Sigmoid colon (tissue), 7 donors: ENCODE results near the gene ICA1L. TPM values are rescaled to one million over a fixed set of nuclear protein-coding genes. Genes with fewer than 3 reads are reported as not detected.

Experiments used
- DNase-seq: peaks from one replicate; pipeline ENCODE4 v3.0.0-alpha.2; 2019
- H3K27ac ChIP-seq, 4 donors: fragments of 200-600 bp; sonication (generic); one replicate each; pipeline ENCODE4 v1.5.1; 2016 to 2019; ENCODE audit warnings: mild to moderate bottlenecking in 1 of 4
- H3K27me3 ChIP-seq, 3 donors: fragments of 200-600 bp; sonication (generic); one replicate each; pipeline ENCODE4 v1.5.1; 2019; ENCODE audit warnings: mild to moderate bottlenecking in 1 of 3
- H3K36me3 ChIP-seq, 4 donors: fragments of 200-600 bp; sonication (generic); one replicate each; pipeline ENCODE4 v1.5.1; 2016 to 2019
- H3K4me1 ChIP-seq, 4 donors: fragments of 200-600 bp; sonication (generic); one replicate each; pipeline ENCODE4 v1.5.1; 2017 to 2019
- H3K4me3 ChIP-seq, 4 donors: fragments of 200-600 bp; sonication (generic); one replicate each; pipeline ENCODE4 v1.5.1; 2017 to 2019; ENCODE audit warnings: mild to moderate bottlenecking in 2 of 4, moderate library complexity in 1 of 4
- H3K9me3 ChIP-seq, 4 donors: fragments of 200-600 bp in 3 of 4; sonication (generic) in 3 of 4; one replicate each; pipeline versions ENCODE4 v1.5.1 to v1.6.1; 2013 to 2019
- EP300 ChIP-seq, 4 donors: sonication (generic); formaldehyde crosslinking; IDR thresholded peaks; one replicate each; pipeline ENCODE4 v1.6.1; 2017; ENCODE audit warnings: antibody characterized with exemption in 4 of 4
- POLR2A ChIP-seq, 2 donors: fragments of 450-650 bp; IDR thresholded peaks; one replicate each; pipeline ENCODE4 v1.6.1; 2016; ENCODE audit warnings: antibody characterized with exemption in 2 of 2, mild to moderate bottlenecking in 2 of 2, moderate library complexity in 2 of 2
- POLR2AphosphoS5 ChIP-seq, 4 donors: sonication (generic); formaldehyde crosslinking; IDR thresholded peaks; one replicate each; pipeline ENCODE4 v1.6.1; 2017; ENCODE audit warnings: antibody characterized with exemption in 4 of 4
- WGBS, 2 donors: extraction: QIAGEN DNeasy Blood & Tissue Kit; methylation state at CpG; one replicate each; pipeline ENCODE4 v1.1.7; 2013; 5-methylcytosine and 5-hydroxymethylcytosine counted together
- intact Hi-C: fragments of 100-400 bp; cut with DNase I; formaldehyde crosslinking; loops from one replicate; pipeline ENCODE4 v1.15.1; 2023
- polyA plus RNA-seq, 3 donors: library from polyadenylated mRNA; stranded (reverse); fragments of 200-250 nt; gene quantifications; one replicate each; pipeline ENCODE4 v1.2.3, GENCODE V29; 2013
- total RNA-seq, 4 donors: library from RNA; depleted of rRNA; stranded (reverse); fragments of >200 nt; gene quantifications; one replicate each; pipeline ENCODE4 v1.1.0, GENCODE V29; 2016
- TF ChIP-seq, protein P1 (sequence below), 4 experiments: fragments of 450-650 bp in 3 of 4; fragments of 200-600 bp in 1 of 4; IDR thresholded peaks; one replicate each; pipeline ENCODE4 v1.5.1; 2016 to 2019; ENCODE audit warnings: antibody characterized with exemption in 4 of 4, mild to moderate bottlenecking in 3 of 4, moderate library complexity in 2 of 4
- donor health status: healthy with polysubstance abuse.
- donor health status: Bipolar disorder and iron deficiency.
- donor health status: healthy.

The ICA1L gene
- total and polyA plus RNA-seq, 7 donors, result 0.46 to 28.8 (median 15.7) TPM

DNA sequence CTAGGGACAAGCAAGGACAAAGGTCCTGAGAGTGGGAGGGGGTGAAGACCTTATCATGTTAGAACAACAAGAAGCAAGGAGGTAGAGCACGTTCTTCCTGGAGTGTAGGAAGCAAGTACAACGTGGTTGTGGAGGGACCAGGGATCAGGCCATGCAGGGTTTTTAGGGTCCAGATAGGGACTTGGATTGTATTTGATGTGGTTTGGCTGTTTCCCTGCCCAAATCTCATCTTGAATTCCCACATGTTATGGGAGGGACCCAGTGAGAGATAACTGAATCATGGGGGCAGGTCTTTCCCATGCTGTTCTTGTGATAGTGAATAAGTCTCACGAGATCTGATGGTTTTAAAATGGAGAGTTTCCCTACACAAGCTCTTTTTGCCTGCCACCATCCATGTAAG is 53.2 kb downstream of the ICA1L start:
- intact Hi-C loops, result no loop called here
- TF ChIP-seq POLR2A (IDR thresholded peaks at IDR 0.05), result no peak
- no peak for TF ChIP-seq EP300 (IDR thresholded peaks at IDR 0.05)
- no peak for TF ChIP-seq POLR2AphosphoS5 (IDR thresholded peaks at IDR 0.05)
- no peaks in the 10 kb centered on the region for H3K27me3 ChIP-seq
- DNase-seq, result no peak
- H3K4me1 ChIP-seq, result peaks cover 0 to 11% (median 2%) of the 10 kb centered on the region in 4 donors
- 82 to 88% methylated on average over 3 of the region's 3 CpGs for WGBS, 2 donors
- peaks cover 0 to 14% (median 0%) of the 10 kb centered on the region in 4 donors for H3K36me3 ChIP-seq
- no peak overlapping the region for H3K4me3 ChIP-seq
- H3K27ac ChIP-seq, result no peak overlapping the region
- no peaks in the 10 kb centered on the region for H3K9me3 ChIP-seq

DNA sequence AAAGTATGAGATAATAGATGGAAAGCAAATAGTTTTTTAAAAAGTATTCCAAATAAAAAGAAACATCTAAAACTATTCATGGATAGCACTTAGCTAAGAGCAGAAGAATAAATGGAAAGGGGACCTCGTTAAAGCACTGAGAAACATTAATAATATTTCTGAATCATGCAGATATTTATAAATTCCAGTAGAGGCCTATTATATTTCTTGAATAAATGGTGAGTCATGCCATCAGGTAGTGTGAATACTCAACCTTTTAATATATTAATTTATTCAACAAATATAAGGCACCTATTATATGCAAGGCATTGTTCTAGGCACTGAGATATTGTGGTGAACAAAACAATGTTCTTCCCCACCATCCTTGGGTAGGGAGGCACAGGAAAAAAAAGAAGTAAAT is 53.8 kb downstream of the ICA1L start:
- H3K27ac ChIP-seq, result no peak overlapping the region

DNA sequence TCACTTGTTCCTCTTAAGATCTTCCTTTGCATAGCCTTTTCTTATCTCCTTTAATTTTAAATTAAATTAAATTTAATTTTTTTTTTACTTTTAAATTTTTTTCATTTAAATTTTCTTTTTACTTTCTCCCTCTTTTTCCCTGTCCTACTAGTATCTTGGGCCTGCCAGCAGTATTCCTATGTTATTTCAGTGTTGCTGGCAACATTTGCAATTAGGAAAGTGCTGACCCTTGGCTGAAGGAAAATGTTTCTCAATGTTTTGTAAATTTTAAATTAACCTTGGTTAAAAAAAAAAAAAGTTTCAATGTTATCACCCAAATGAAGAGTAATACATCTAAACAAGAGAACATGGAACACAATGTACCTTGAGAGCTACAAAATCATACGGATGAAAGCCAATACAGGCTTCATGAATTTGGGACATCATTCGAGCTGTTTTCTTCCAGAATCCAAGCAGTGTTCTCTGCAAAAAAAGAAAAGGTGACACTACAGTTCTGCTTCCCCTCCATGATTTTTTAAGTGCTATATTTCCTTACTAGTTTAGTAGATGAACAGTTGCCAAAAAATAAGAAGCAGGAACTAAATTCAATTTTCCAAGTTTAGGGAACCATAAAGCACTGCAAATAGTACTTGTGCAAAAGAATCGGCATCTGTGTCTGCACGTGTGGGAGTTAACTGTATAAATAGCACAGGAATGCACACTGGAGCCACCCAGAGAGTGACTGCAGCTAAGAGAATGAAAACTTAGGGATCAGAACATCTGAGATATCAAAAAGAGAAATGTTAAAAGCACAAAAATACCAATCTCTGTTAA is 55.8 kb downstream of the ICA1L start:
- no peak overlapping the region for H3K4me3 ChIP-seq
- peak overlapping the region; percentile 43 to 57 (median 50) for H3K27ac ChIP-seq
- 43 to 70% methylated on average over 4 of the region's 4 CpGs for WGBS, 2 donors
- intact Hi-C loops, result no loop called here
- peaks cover 0 to 11% (median 2%) of the 10 kb centered on the region in 4 donors for H3K4me1 ChIP-seq
- no peaks in the 10 kb centered on the region for H3K9me3 ChIP-seq
- H3K27me3 ChIP-seq, result no peaks in the 10 kb centered on the region
- peaks cover 0 to 19% (median 0%) of the 10 kb centered on the region in 4 donors for H3K36me3 ChIP-seq
- DNase-seq, result no peak
- TF ChIP-seq, protein P1, sequence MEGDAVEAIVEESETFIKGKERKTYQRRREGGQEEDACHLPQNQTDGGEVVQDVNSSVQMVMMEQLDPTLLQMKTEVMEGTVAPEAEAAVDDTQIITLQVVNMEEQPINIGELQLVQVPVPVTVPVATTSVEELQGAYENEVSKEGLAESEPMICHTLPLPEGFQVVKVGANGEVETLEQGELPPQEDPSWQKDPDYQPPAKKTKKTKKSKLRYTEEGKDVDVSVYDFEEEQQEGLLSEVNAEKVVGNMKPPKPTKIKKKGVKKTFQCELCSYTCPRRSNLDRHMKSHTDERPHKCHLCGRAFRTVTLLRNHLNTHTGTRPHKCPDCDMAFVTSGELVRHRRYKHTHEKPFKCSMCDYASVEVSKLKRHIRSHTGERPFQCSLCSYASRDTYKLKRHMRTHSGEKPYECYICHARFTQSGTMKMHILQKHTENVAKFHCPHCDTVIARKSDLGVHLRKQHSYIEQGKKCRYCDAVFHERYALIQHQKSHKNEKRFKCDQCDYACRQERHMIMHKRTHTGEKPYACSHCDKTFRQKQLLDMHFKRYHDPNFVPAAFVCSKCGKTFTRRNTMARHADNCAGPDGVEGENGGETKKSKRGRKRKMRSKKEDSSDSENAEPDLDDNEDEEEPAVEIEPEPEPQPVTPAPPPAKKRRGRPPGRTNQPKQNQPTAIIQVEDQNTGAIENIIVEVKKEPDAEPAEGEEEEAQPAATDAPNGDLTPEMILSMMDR (IDR thresholded peaks at IDR 0.05), result no peak
- peak in 2 of 4 donors; percentile 2 to 33 for TF ChIP-seq EP300 (IDR thresholded peaks at IDR 0.05)
- no peak for TF ChIP-seq POLR2A (IDR thresholded peaks at IDR 0.05)
- peak in 2 of 4 donors; percentile 46 to 64 for TF ChIP-seq POLR2AphosphoS5 (IDR thresholded peaks at IDR 0.05)

More for the DNA sequence above, 53.8 kb downstream of the ICA1L start:
- no peaks in the 10 kb centered on the region for H3K9me3 ChIP-seq
- no peak for DNase-seq
- no peak overlapping the region for H3K4me3 ChIP-seq
- intact Hi-C loops, result no loop called here
- peaks cover 0 to 11% (median 2%) of the 10 kb centered on the region in 4 donors for H3K4me1 ChIP-seq
- no peaks in the 10 kb centered on the region for H3K27me3 ChIP-seq
- no peak for TF ChIP-seq POLR2AphosphoS5 (IDR thresholded peaks at IDR 0.05)
- TF ChIP-seq, protein P1 (IDR thresholded peaks at IDR 0.05), result no peak
- TF ChIP-seq EP300 (IDR thresholded peaks at IDR 0.05), result no peak
- no peak for TF ChIP-seq POLR2A (IDR thresholded peaks at IDR 0.05)
- peaks cover 0 to 16% (median 0%) of the 10 kb centered on the region in 4 donors for H3K36me3 ChIP-seq
- WGBS, 2 donors, result 82 to 94% methylated on average over 1 of the region's 1 CpG

DNA sequence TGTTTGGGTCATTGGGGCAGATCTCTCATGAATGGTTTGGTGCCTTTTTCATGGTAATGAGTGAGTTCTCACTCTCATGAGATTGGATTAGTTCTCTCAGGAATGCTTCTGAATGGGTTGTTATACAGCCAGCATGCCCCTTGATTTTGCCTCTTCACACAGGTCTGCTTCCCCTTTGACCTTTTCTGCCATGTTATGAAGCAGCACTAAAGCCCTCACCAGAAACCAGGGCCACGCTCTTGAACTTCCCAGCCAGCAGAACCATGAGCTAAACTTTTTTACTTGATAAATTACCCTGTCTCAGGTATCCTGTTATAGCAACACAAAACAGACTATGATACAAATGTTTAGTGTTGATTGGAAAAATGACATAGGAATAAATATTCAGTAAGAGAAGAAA is 57.3 kb downstream of the ICA1L start:
- DNase-seq, result no peak
- Histone ChIP-seq H3K4me1 (peaks cover 0 to 11% (median 2%) of the 10 kb centered on the region in 4 donors), H3K9me3 (no peaks in the 10 kb centered on the region), H3K4me3 (no peak overlapping the region), H3K27ac (no peak overlapping the region), H3K36me3 (peaks cover 0 to 24% (median 1%) of the 10 kb centered on the region in 4 donors), H3K27me3 (no peaks in the 10 kb centered on the region)
- 94 to 98% methylated on average over 1 of the region's 1 CpG for WGBS, 2 donors
- intact Hi-C loops, result no loop called here
- TF ChIP-seq, protein P1 (IDR thresholded peaks at IDR 0.05), result no peak
- TF ChIP-seq POLR2AphosphoS5 (IDR thresholded peaks at IDR 0.05) (no peak), POLR2A (IDR thresholded peaks at IDR 0.05) (no peak)

DNA sequence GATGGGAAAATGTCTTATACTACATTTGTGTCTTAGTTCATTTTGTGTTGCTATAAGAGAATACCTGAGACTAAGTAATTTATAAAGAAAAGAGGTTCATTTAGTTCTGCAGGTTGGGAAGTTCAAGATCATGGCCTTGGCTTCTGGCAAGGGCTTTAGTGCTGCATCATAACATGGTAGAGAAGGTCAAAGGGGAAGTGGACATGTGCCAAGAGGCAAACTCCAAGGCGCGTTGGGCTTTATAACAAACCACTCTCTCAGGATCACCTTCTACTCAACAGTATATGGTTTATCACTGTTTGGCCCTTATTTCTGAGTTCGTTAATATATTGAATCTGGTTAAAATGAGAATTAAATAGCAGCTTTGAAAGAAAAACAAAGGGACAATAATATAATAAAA is 58.2 kb downstream of the ICA1L start:
- no peak overlapping the region for H3K4me3 ChIP-seq
- no peak for TF ChIP-seq POLR2A (IDR thresholded peaks at IDR 0.05)
- no peak overlapping the region for H3K27ac ChIP-seq

More for the DNA sequence above, 58.2 kb downstream of the ICA1L start:
- WGBS, 2 donors, result 89 to 98% methylated on average over 3 of the region's 3 CpGs
- Histone ChIP-seq H3K36me3 (peaks cover 0 to 24% (median 1%) of the 10 kb centered on the region in 4 donors), H3K9me3 (no peaks in the 10 kb centered on the region), H3K27me3 (no peaks in the 10 kb centered on the region), H3K4me1 (peaks cover 0 to 11% (median 2%) of the 10 kb centered on the region in 4 donors)
- intact Hi-C loops, result no loop called here
- no peak for DNase-seq
